CD14-positive monocyte (primary cell): ENCODE results near the gene GLRX5. TPM values are rescaled to one million over a fixed set of nuclear protein-coding genes. Genes with fewer than 3 reads are reported as not detected.

ENCODE experiments used
- DNase-seq, 3 donors: peaks; one replicate each; pipeline ENCODE4 v3.0.0-alpha.2; 2011 to 2022
- H2AFZ ChIP-seq: 2 replicates; pipeline ENCODE4 v1.6.0; 2012; ENCODE audit warnings: mild to moderate bottlenecking, low read depth, low read length, inconsistent platforms; ENCODE audit not compliant: insufficient read depth, poor library complexity, severe bottlenecking
- H3K27ac ChIP-seq, 2 donors: 1 replicate in 1 of 2; 2 replicates in 1 of 2; pipeline ENCODE4 v1.5.1; 2012 to 2013; ENCODE audit warnings: low read length in 2 of 2, control low read depth in 1 of 2, inconsistent platforms in 1 of 2, low read depth in 1 of 2, mild to moderate bottlenecking in 1 of 2
- H3K27me3 ChIP-seq, 2 donors: one replicate each; pipeline versions ENCODE4 v1.6.0 to v1.6.1; 2011 to 2013; ENCODE audit warnings: low read length in 2 of 2; ENCODE audit not compliant: control insufficient read depth in 2 of 2, insufficient read depth in 2 of 2
- H3K36me3 ChIP-seq, 2 donors: replicated peaks in 1 of 2; 1 replicate in 1 of 2; 2 replicates in 1 of 2; pipeline versions ENCODE4 v1.5.1 to v1.6.1; 2012 to 2013; ENCODE audit warnings: low read length in 2 of 2, control low read depth in 1 of 2, inconsistent platforms in 1 of 2, mild to moderate bottlenecking in 1 of 2; ENCODE audit not compliant: insufficient read depth in 2 of 2, control insufficient read depth in 1 of 2
- H3K4me1 ChIP-seq, 2 donors: 1 replicate in 1 of 2; 2 replicates in 1 of 2; pipeline versions ENCODE4 v1.5.1 to v1.6.1; 2012 to 2013; ENCODE audit warnings: low read length in 2 of 2, control low read depth in 1 of 2, inconsistent platforms in 1 of 2, mild to moderate bottlenecking in 1 of 2, moderate library complexity in 1 of 2; ENCODE audit not compliant: insufficient read depth in 2 of 2, control insufficient read depth in 1 of 2
- H3K4me2 ChIP-seq: replicated peaks from 2 replicates; pipeline ENCODE3; 2012; ENCODE audit warnings: low read length, moderate library complexity, mild to moderate bottlenecking; ENCODE audit not compliant: poor library complexity, severe bottlenecking; ENCODE audit errors: extremely low read depth
- H3K4me3 ChIP-seq, 3 experiments: fragments of 200-600 bp in 1 of 3; sonication (generic) in 1 of 3; replicated peaks in 1 of 3; 1 replicate in 2 of 3; 2 replicates in 1 of 3; pipeline ENCODE4 v1.5.1; 2011 to 2013; ENCODE audit warnings: low read length in 3 of 3, mild to moderate bottlenecking in 3 of 3, control low read depth in 2 of 3, low read depth in 2 of 3, inconsistent platforms in 1 of 3, moderate library complexity in 1 of 3
- H3K79me2 ChIP-seq: 2 replicates; pipeline ENCODE4 v1.6.0; 2012; ENCODE audit warnings: mild to moderate bottlenecking, control low read depth, inconsistent platforms, low read length, moderate library complexity; ENCODE audit not compliant: insufficient read depth
- H3K9ac ChIP-seq: 2 replicates; pipeline ENCODE4 v1.6.0; 2017; ENCODE audit warnings: low read length, mild to moderate bottlenecking; ENCODE audit not compliant: insufficient read depth, poor library complexity, severe bottlenecking
- H3K9me3 ChIP-seq, 2 donors: replicated peaks in 1 of 2; 1 replicate in 1 of 2; 2 replicates in 1 of 2; pipeline versions ENCODE4 v1.5.1 to v1.6.1; 2012 to 2013; ENCODE audit warnings: low read length in 2 of 2, control low read depth in 1 of 2; ENCODE audit not compliant: control insufficient read depth in 1 of 2, insufficient read depth in 1 of 2
- H4K20me1 ChIP-seq: 2 replicates; pipeline ENCODE4 v1.6.0; 2012; ENCODE audit warnings: mild to moderate bottlenecking, low read length, control low read depth, moderate library complexity; ENCODE audit not compliant: insufficient read depth
- H3K27ac Mint-ChIP-seq, 7 donors: one replicate each; pipeline ENCODE4 v1.8.0; 2020; ENCODE audit warnings: mild to moderate bottlenecking in 7 of 7, mixed read lengths in 7 of 7, moderate library complexity in 6 of 7, inconsistent platforms in 2 of 7
- H3K27me3 Mint-ChIP-seq, 3 donors: one replicate each; pipeline ENCODE4 v1.8.0; 2021 to 2022; ENCODE audit warnings: low read depth in 3 of 3, mild to moderate bottlenecking in 3 of 3, mixed read lengths in 3 of 3, moderate library complexity in 3 of 3, inconsistent platforms in 1 of 3
- H3K36me3 Mint-ChIP-seq, 2 donors: one replicate each; pipeline ENCODE4 v1.8.0; 2020; ENCODE audit warnings: mixed read lengths in 2 of 2, inconsistent platforms in 1 of 2, mild to moderate bottlenecking in 1 of 2
- H3K4me1 Mint-ChIP-seq: one replicate; pipeline ENCODE4 v1.8.0; 2020; ENCODE audit warnings: mild to moderate bottlenecking, mixed read lengths
- H3K4me3 Mint-ChIP-seq, 2 donors: one replicate each; pipeline ENCODE4 v1.8.0; 2020; ENCODE audit warnings: mild to moderate bottlenecking in 2 of 2, mixed read lengths in 2 of 2, moderate library complexity in 1 of 2
- H3K9me3 Mint-ChIP-seq, 7 donors: one replicate each; pipeline ENCODE4 v1.8.0; 2020 to 2022; ENCODE audit warnings: mixed read lengths in 7 of 7, mild to moderate bottlenecking in 6 of 7, moderate library complexity in 6 of 7, inconsistent platforms in 2 of 7
- CTCF ChIP-seq: fragments of 200-600 bp; IDR thresholded peaks from one replicate; pipeline ENCODE4 v1.8.0; 2022; ENCODE audit warnings: antibody characterized with exemption, mild to moderate bottlenecking
- WGBS: methylation state at CpG from one replicate; pipeline ENCODE4 v1.1.5; 2013; ENCODE audit warnings: missing lambda C conversion rate; ENCODE audit not compliant: insufficient coverage; 5-methylcytosine and 5-hydroxymethylcytosine counted together
- intact Hi-C, 2 donors: fragments of 100-400 bp; cut with micrococcal nuclease; formaldehyde crosslinking; loops; one replicate each; pipeline versions ENCODE4 v1.15.0 to v1.15.1; 2023
- polyA plus RNA-seq, 3 donors: library from polyadenylated mRNA; depleted of rRNA in 1 of 3; unstranded in 2 of 3; stranded (reverse) in 1 of 3; fragments of 300-500 nt in 2 of 3; fragments of >200 nt in 1 of 3; fragmentation: Illumina TruSeq in 2 of 3; gene quantifications; 1 replicate in 2 of 3; 2 replicates in 1 of 3; pipeline ENCODE4 v1.2.3, GENCODE V29; 2012 to 2021

Gene GLRX5
- polyA plus RNA-seq, 3 donors, result 10.9 to 43.1 (median 31.1) TPM

- no peaks in the 10 kb centered on the region for H3K9me3 Mint-ChIP-seq
- no peaks in the 10 kb centered on the region for H3K9me3 ChIP-seq
- peaks cover 74 to 82% of the 10 kb centered on the region in 2 donors for H3K4me1 ChIP-seq
- peak overlapping the region; percentile 47 for H3K4me2 ChIP-seq
- peak overlapping the region; percentile 89 to 96 (median 94) for H3K27ac Mint-ChIP-seq
- DNase-seq, result peak in 1 of 3 donors; percentile 60
- no peak overlapping the region for H2AFZ ChIP-seq
- no peak overlapping the region for H3K4me3 Mint-ChIP-seq
- H3K79me2 ChIP-seq, result peaks cover 97% of the 10 kb centered on the region
- peaks cover 8 to 53% of the 10 kb centered on the region in 2 donors for H3K36me3 ChIP-seq
- intact Hi-C loops, result no loop called here
- no peaks in the 10 kb centered on the region for H3K27me3 Mint-ChIP-seq
- peaks cover 97% of the 10 kb centered on the region for H4K20me1 ChIP-seq
- peak overlapping the region; percentile 70 to 77 for H3K27ac ChIP-seq
- 0% methylated on average over 1 of the region's 3 CpGs for WGBS
- no peaks in the 10 kb centered on the region for H3K27me3 ChIP-seq
- TF ChIP-seq CTCF, result no peak
- peaks cover 80% of the 10 kb centered on the region for H3K4me1 Mint-ChIP-seq
- H3K4me3 ChIP-seq, result peak overlapping the region in 1 of 3 experiments; percentile 21
- H3K36me3 Mint-ChIP-seq, result peaks cover 40 to 63% of the 10 kb centered on the region in 2 donors
- no peak overlapping the region for H3K9ac ChIP-seq
Measured at GRCh38 chr14:95507701-95508103, 27.1 kb upstream of the GLRX5 start.

- 94% methylated on average over 6 of the region's 6 CpGs for WGBS
- H3K9ac ChIP-seq, result no peak overlapping the region
- peaks cover 97% of the 10 kb centered on the region for H4K20me1 ChIP-seq
- peaks cover 8 to 49% of the 10 kb centered on the region in 2 donors for H3K36me3 ChIP-seq
- Mint-ChIP-seq H3K9me3 (no peaks in the 10 kb centered on the region), H3K4me3 (no peak overlapping the region), H3K4me1 (peaks cover 80% of the 10 kb centered on the region), H3K27me3 (no peaks in the 10 kb centered on the region), H3K27ac (peak overlapping the region; percentile 89 to 96 (median 94)), H3K36me3 (peaks cover 44 to 66% of the 10 kb centered on the region in 2 donors)
- H3K4me3 ChIP-seq, result no peak overlapping the region
- TF ChIP-seq CTCF, result no peak
- H2AFZ ChIP-seq, result no peak overlapping the region
- peaks cover 97% of the 10 kb centered on the region for H3K79me2 ChIP-seq
- peaks cover 74 to 82% of the 10 kb centered on the region in 2 donors for H3K4me1 ChIP-seq
- DNase-seq, result no peak
- H3K4me2 ChIP-seq, result no peak overlapping the region
- no peaks in the 10 kb centered on the region for H3K27me3 ChIP-seq
- intact Hi-C loops, result no loop called here
- peak overlapping the region in 1 of 2 donors; percentile 77 for H3K27ac ChIP-seq
- no peaks in the 10 kb centered on the region for H3K9me3 ChIP-seq
Measured at GRCh38 chr14:95508377-95508776, 26.5 kb upstream of the GLRX5 start.
